BE2C (cell line): ENCODE data around the gene PDAP1.
"Not testable (repeated sequence)": the region's sequence is repeated elsewhere in the genome, so short reads cannot be mapped to it uniquely, and the experiment has no call there.

Experiments
- DNase-seq: peaks from one replicate; pipeline ENCODE4 v3.0.0-alpha.2; 2020
- H3K27me3 ChIP-seq: fragments of 250-450 bp; sonication (Bioruptor Pico); 2 replicates; pipeline ENCODE4 v1.5.1; 2020; ENCODE audit warnings: mild to moderate bottlenecking
- H3K36me3 ChIP-seq: fragments of 250-450 bp; sonication (Bioruptor Pico); 2 replicates; pipeline ENCODE4 v1.5.1; 2020; ENCODE audit warnings: mild to moderate bottlenecking
- H3K4me1 ChIP-seq: fragments of 250-450 bp; sonication (Bioruptor Pico); 2 replicates; pipeline ENCODE4 v1.5.1; 2020
- H3K4me3 ChIP-seq: 2 replicates; pipeline ENCODE4 v1.5.1; 2011; ENCODE audit warnings: low read depth, low read length
- H3K9me3 ChIP-seq: fragments of 250-450 bp; sonication (Bioruptor Pico); 2 replicates; pipeline ENCODE4 v1.5.1; 2020
- TF ChIP-seq, protein P1 (sequence below): IDR thresholded peaks from 2 replicates; pipeline ENCODE4 v1.5.1; 2012; ENCODE audit warnings: mild to moderate bottlenecking, low read depth, low read length

PDAP1 gene

DNA sequence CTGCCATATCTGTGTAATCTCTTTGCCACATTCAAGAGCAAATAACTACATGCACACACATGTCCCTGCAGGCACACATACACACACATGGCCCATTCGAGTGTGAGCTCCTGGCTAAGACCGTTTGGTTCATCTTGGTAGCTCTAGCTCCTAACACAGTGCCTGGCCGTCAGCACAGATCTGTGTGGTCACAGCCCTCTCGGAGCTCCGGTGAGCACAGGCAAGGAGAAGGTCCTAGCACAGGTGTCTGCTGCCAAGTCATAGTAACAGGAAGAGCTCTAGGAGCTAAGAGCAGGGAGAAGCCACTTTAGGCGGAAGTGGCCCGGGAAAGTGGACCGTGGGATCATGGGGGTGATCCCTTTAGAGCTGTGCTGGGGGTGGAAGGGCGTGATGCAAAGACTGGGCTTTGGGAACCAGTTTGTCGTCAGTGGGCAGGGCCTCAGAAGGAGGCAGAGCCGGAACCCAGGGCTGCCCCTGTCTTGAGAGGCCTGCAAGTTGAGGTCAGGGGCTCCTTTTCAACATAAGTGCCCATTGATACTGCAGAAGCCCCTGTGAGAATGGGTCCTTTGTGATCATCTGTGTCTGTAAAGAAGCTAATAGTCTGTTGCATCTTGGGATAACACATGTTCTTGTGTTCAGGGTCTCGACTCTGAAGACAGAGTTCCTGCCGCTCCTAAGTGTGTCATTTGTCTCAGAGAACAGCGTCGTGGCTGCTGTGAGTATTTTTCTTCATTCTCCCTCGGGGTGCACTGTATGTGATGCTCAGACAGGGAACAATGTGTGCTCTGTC is 50.5 kb downstream of the PDAP1 start:
- no peaks in the 10 kb centered on the region for H3K27me3 ChIP-seq
- TF ChIP-seq, protein P1, sequence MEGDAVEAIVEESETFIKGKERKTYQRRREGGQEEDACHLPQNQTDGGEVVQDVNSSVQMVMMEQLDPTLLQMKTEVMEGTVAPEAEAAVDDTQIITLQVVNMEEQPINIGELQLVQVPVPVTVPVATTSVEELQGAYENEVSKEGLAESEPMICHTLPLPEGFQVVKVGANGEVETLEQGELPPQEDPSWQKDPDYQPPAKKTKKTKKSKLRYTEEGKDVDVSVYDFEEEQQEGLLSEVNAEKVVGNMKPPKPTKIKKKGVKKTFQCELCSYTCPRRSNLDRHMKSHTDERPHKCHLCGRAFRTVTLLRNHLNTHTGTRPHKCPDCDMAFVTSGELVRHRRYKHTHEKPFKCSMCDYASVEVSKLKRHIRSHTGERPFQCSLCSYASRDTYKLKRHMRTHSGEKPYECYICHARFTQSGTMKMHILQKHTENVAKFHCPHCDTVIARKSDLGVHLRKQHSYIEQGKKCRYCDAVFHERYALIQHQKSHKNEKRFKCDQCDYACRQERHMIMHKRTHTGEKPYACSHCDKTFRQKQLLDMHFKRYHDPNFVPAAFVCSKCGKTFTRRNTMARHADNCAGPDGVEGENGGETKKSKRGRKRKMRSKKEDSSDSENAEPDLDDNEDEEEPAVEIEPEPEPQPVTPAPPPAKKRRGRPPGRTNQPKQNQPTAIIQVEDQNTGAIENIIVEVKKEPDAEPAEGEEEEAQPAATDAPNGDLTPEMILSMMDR, result no peak
- DNase-seq, result no peak
- H3K36me3 ChIP-seq, result peaks cover 80% of the 10 kb centered on the region
- H3K4me3 ChIP-seq, result no peak overlapping the region
- no peaks in the 10 kb centered on the region; the same call in 1 of the 2 replicates for H3K9me3 ChIP-seq
- H3K4me1 ChIP-seq, result no peaks in the 10 kb centered on the region

- H3K36me3 ChIP-seq, result peaks cover 76% of the 10 kb centered on the region
- TF ChIP-seq, protein P1, result no peak
- DNase-seq, result no peak
- H3K4me3 ChIP-seq, result no peak overlapping the region
- H3K4me1 ChIP-seq, result no peaks in the 10 kb centered on the region
- H3K9me3 ChIP-seq, result no peaks in the 10 kb centered on the region
- no peaks in the 10 kb centered on the region for H3K27me3 ChIP-seq
Measured at GRCh38 chr7:99355098-99355497, 53.3 kb downstream of the PDAP1 start.

DNA sequence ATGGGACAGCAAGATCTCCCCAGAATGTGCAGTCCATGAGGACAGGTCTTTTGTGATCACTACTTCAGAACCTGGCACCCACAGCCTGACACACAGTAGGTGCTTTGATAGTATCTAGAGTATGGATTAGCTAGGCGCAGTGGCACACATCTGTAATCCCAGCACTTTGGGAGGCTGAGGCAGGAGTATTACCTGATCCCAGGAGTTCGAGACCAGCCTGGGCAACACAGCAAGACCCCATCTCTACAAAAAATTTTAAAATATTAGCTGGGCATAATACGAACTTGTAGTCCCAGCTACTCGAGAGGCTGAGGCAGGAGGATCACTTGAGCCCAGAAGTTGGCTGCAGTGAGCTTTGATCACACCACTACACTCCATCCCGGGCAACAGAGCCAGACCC is 56.1 kb downstream of the PDAP1 start:
- Histone ChIP-seq H3K36me3 (peaks cover 79% of the 10 kb centered on the region), H3K4me3 (no peak overlapping the region), H3K9me3 (no peaks in the 10 kb centered on the region), H3K27me3 (no peaks in the 10 kb centered on the region), H3K4me1 (no peaks in the 10 kb centered on the region)
- no peak for DNase-seq
- TF ChIP-seq, protein P1, result no peak

DNA sequence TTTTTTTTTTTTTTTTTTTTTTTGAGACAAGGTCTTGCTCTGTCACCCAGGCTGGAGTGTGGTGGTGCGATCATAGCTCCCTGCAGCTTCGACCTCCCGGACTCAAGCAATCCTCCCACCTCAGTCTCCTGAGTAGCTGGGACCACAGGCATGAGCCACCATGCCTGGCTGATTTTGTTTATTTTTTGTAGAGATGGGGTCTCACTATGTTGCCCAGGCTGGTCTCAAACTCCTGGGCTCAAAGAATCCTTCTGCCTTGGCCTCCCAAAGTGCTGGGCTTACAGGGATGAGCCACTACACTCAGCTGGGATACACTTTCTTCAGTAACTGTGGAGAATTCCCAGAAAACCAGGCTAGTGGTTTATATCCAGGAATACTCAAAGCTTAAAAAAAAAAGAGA is 57.8 kb downstream of the PDAP1 start:
- H3K27me3 ChIP-seq, H3K4me3 ChIP-seq, DNase-seq, H3K4me1 ChIP-seq, H3K9me3 ChIP-seq: not testable (repeated sequence)
- H3K36me3 ChIP-seq, result peaks cover 78% of the 10 kb centered on the region
